ENCODE measurements around the gene AFF3.

AFF3 gene

DNA sequence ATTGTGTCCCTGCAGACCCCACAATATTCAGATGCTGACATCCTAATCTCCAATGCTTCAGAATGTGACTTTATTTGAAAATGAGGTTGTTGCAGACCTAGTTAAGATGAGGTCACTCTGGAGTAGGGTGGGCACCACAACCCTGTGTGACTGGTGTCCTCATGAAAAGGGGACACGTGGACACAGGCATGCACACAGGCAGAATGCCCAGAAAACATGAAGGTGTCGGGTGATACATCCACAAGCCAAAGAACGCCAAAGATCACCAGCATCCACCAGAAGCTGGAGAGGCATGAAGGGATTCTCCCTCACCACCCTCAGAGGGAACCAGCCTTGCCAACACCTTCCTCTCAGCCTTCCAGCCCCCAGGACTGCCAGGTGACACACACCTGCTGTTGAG is 69.3 kb downstream of the AFF3 start:
- DNase-seq (ENCODE audit: low read depth in 2 of 2, low spot score in 1 of 2), result no peak

DNA sequence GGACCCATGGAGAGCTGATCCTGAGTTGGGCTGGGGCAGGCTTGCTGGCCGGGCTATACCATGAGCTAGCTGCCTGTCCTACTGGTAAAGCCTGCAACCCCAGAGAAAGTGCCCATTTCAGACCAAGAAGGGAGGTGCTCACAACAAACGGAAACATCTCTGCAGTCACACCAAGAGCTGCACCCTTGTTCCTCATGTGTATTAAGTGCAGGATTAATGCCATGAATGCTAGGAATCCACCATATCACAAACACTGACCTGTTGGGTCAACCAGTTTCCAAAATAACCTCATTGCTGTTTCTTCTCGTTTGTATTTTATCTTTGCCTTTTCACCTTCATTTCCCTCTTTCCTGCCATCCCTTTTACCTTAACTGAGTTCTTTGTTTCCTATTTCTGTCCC is 69.9 kb downstream of the AFF3 start:
- DNase-seq (ENCODE audit: low read depth in 2 of 2, low spot score in 1 of 2), result no peak

DNA sequence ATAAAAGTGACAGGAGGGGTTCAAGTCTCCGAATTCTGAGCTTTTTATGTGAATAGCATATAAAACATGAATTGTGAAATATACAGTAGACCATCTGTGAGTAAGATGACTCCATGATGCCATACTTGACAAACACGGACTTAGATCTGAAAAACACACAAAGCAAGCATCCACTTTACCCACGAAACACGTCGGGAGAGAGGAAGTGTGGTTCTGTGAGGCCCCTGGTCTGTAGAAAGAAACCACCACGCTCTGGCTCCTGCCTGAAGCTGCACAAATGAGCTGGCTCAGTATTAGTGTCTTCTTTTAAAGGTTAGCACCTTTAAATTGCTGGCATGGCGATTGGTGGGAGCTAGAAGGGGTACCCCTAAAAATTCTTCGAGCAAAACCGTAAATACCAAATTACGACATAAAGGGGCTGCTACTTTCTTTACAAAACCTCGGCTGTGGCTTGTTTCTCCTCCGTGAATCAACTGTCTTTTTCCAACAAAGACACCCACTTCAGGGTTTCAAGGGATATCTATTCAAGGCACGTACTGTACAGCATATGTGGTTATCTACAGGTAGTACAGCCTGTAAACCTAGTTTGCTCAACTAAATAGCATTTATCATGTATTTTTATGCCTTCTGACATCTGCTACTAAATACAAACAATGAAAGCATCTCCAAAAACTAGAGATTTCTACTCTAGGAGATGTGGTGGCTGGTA is 70.9 kb downstream of the AFF3 start:
- no peak for DNase-seq (ENCODE audit: low read depth in 2 of 2, low spot score in 1 of 2)

DNA sequence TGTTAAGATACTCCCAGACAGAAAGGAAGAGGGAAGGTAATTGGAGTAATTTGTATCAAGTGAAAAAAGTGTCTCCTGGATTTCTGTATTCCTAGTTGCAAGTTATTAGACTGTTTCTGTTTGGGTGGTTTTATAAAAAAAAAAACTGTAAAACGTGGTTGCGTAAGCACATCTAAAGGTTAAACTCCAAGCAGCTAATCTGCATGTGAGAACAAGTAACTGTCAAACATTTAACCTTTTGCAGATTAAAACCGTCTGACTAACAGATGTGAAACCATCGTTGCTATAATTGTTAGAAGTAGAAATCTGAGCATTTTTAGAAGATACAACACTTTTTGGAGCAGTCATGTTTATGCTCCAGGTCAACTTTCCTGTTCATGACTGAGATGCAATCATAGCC is 72.3 kb downstream of the AFF3 start:
- no peak for DNase-seq (ENCODE audit: low read depth in 2 of 2, low spot score in 1 of 2)

- no peak for DNase-seq (ENCODE audit: low read depth in 2 of 2, low spot score in 1 of 2)
These were observed 74.0 kb downstream of the AFF3 start for GRCh38 chr2:100068395-100068794.

DNA sequence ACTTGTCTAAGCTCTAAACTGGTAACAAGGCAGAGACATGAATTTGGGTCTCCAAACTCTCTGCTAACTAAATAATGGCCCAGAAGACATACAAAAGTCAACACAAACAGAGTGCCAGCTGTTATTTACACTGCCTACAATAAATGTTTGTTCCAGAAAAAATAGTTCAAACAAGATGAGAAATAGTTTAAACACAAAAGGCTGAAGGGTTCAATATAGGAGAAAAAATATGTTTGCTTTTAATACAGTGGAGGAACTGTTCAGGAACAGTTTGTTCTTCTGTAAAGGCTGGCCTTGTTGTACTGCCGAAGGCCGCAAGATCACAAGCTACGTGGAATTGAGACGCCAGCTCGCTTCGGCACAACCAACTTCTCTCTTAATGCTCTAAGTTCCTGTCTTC is 74.6 kb downstream of the AFF3 start:
- DNase-seq (ENCODE audit: low read depth in 2 of 2, low spot score in 1 of 2), result no peak

GRCh38 chr2:100066856-100067255 is 75.5 kb downstream of the AFF3 start:
- DNase-seq (ENCODE audit: low read depth in 2 of 2, low spot score in 1 of 2), result no peak

DNA sequence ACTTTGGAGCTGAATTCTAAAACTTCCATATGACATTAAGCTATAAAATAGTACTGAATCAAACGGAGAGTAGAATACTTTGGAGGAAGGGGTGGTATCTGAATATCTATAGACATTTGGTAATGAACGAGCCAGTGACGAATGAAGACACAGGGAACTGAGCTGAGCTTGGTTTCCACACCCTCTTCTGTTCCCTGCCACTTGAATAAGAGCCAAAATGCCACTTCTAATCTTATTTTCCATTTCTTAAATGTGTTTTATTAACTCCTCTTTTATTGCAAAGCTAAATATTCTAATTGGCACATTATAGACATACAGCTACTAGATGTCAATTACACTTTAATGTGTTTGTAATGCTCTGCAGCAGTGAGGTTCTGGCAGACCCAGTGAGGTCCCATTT is 76.1 kb downstream of the AFF3 start:
- no peak for DNase-seq (ENCODE audit: low read depth in 2 of 2, low spot score in 1 of 2)

DNA sequence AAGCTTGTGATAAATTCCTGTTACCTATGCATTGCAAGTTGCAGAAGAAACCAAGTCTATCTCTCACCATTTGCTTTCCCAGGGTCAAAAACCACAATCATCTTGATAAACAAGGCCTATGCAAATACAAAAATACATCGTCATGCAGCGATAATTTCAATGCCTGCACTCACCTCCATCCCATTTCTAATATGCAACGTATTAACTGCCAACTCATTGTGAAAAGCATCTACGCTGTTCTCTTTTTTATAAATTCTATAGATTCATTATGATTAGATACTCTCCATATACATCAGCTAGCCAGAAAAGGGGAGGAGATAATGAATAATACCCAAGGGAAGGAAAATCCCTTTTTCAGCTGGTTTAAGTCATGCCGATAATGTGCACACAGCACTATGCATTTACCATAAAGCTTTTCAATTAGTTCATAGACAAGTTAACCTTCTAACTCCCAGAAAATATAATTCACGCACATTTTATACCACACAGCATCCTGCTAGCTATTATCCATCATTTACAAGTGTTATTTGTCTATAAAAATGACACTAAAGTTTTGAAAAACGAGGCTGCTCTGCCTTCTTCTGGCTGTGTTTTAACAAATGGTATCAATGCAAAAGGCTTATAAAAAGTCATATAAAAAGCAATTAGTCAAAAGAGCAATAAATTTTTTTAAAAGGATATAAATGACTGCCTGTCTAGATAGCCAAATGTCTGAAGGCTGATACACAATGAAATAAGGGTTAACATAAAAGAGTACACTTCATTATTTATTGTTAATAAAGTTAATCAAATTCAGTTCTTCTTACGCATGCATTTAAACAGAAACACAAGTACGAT is 77.6 kb downstream of the AFF3 start:
- no peak for DNase-seq (ENCODE audit: low read depth in 2 of 2, low spot score in 1 of 2)

DNA sequence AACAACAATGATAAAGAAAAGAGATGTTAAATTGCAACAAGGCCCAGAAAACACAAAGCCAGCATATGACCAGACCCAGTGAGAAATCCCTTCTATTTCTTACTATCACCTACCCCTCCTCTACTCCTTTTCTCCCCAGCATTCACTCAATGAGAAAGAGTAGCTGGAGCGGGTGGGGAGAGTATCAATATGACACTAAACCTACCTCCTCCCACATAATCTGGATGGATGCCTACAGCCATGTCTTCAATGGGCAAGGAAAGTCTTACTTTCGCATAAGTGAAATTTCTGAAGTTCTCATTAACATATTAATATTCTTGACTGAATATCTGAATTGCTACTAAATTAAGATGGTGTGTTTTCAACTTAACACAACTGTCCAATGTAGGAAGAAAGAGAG is 78.2 kb downstream of the AFF3 start:
- DNase-seq (ENCODE audit: low read depth in 2 of 2, low spot score in 1 of 2), result no peak

GRCh38 chr2:100063459-100063953 is 78.9 kb downstream of the AFF3 start:
- no peak for DNase-seq (ENCODE audit: low read depth in 2 of 2, low spot score in 1 of 2)

- no peak for DNase-seq (ENCODE audit: low read depth in 2 of 2, low spot score in 1 of 2)
These were observed 80.1 kb downstream of the AFF3 start for GRCh38 chr2:100062336-100062735.

DNA sequence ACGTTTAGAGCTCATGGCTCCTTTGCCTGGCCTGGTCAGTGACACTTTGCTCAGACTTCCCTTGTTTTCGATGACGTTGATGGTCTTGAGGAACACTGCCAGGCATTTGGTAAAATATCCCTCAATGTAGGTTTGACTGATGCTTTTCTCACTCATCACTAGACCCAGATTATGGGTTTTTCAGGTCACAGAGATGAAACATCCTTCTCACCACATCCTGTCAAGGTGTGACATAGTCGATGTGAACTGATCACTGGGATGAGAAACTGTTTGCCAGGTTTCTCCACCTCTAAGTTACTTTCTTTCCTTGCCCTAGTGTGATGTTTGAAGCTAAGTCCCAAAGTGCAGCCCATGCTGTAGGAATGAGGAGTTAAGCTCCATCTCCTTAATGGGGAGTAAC is 81.5 kb downstream of the AFF3 start:
- DNase-seq (ENCODE audit: low read depth in 2 of 2, low spot score in 1 of 2), result no peak

GRCh38 chr2:100059638-100060037 is 82.8 kb downstream of the AFF3 start:
- no peak for DNase-seq (ENCODE audit: low read depth in 2 of 2, low spot score in 1 of 2)

- no peak for DNase-seq (ENCODE audit: low read depth in 2 of 2, low spot score in 1 of 2)
These were observed 84.5 kb downstream of the AFF3 start for GRCh38 chr2:100057901-100058261.

GRCh38 chr2:100054426-100054825 is 88.0 kb downstream of the AFF3 start:
- no peak for DNase-seq (ENCODE audit: low read depth in 2 of 2, low spot score in 1 of 2)

DNA sequence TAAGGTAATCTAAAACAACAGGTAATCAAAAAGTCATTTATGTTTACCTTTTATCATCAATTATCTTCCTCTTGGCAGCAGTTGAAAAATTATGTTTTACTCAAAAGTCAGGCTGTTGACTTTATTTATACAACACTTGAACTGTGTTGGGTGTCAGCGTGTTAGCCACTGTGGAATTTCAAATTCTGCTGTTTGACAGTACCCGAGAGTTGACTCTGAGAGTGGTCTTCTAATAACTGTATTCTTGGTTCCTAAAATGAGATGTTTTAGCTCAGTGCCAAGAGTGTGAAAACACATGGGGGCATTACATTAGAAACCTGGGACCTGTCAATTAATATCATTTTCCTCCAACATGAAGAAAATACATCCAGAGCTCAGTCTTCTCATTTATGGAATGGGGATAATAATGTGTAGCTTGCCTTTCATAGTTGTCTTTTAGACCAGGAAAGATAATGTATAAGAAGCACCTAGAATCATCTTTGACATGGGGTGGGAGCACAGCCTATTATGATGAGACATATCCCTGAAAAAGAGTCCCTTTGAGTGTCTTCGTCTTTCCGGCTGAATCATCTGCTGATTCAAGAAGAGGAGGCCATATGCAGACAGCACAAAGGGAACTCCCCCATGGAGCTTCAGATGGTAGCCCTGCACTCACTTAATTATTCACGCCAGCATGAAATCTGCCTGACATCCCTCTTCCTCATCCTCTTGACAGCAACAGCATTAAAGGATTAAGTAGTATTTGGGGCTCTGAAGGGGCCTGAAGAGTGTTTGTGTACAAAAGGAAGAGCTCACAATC is 89.1 kb downstream of the AFF3 start:
- no peak for DNase-seq (ENCODE audit: low read depth in 2 of 2, low spot score in 1 of 2)

DNA sequence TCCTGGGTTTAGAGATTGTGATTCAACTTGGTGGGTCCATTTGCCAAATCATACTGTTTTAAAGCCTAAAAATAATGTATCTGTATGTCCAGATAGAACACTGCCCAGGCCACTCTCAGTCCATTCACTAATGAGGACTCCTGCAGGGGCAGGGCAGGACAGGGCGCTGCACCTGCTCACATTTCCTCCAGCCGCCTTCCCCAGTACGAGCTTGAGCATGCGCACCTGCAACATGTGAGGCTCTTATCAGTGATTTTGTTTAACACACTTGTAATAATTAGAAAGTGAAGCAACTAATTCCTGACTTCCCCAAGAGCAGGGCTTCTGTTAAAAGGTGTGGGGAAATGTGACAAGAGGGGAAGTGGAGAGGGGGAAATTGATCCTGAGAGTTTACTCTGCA is 89.7 kb downstream of the AFF3 start:
- DNase-seq (ENCODE audit: low read depth in 2 of 2, low spot score in 1 of 2), result no peak

DNA sequence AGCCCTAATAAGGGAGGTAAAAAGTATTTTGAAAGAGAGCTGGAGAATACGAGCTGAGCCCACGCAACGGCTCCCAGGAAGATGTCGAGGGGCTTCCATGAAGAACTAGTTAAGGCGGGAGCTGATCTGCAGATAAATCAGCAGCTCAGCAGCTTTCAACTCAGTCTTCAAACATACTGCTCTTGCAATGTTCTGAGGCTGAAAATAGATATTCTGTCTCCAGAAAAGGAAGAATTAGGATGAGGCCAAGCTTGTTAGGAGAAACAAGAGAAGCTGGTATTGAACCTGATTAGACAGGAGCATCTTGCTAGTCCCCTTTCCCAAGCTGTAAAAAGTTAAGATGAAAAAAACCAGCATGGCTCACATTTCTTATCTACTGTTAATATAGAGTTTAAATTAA is 91.1 kb downstream of the AFF3 start:
- no peak for DNase-seq (ENCODE audit: low read depth in 2 of 2, low spot score in 1 of 2)

- DNase-seq (ENCODE audit: low read depth in 2 of 2, low spot score in 1 of 2), result no peak
These were observed 91.7 kb downstream of the AFF3 start for GRCh38 chr2:100050685-100051084.

DNA sequence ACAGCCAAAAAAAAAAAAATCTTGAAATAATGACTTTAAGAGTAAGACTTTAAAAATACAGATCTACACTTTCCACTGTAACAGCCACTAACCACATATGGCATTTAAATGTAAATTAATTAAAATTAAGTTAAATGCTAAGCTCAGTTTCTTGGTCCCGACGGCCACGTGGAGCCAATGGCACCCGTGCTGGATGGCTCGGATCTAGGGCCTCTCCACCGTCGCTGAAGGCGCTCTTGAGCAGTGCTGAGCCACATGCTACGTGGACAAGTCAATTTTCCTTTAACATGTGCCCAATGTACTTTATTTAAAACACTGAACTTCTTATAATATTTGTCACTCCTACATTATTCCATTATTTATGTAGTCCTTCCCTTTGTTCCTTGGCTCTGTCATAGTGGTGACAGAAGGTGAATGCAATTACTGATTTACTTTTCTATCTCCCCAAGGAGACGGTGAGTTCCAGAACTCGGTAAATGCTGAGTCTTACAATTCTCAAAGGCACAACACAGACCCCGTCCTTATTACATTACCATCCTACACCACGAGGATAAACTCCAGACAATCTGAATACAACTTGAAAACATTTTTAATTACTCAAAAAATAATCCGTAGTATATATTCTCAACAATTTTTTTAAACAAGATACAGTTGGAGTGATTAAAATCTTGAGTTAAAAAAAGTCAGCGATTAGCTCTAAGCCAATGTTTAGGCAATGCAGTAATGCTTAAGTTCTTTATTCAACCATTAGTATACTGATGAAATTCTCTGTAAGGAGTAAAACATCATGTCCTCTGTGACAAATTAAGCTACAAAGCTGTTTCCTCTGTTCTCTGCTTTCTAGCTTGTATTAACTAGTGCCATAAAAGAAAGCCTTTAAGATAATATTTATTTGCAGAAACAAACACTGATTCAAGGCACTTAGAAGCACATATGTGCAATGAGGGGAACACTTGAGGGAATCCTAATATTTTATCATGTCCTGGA is 95.1 kb downstream of the AFF3 start:
- DNase-seq (ENCODE audit: low read depth in 2 of 2, low spot score in 1 of 2), result no peak

Measured in stimulated activated CD8-positive, alpha-beta memory T cell treated with anti-CD3 and anti-CD28 coated beads, Interleukin-4, amount 100 ng/mL, for 1 hour (primary cell).